ENCODE measurements around the gene PHLDA1. TPM values are rescaled to one million over a fixed set of nuclear protein-coding genes. Genes with fewer than 3 reads are reported as not detected.

PHLDA1 gene
- total RNA-seq, 1 experiment from 2014 or later, result 46.2 TPM

DNA sequence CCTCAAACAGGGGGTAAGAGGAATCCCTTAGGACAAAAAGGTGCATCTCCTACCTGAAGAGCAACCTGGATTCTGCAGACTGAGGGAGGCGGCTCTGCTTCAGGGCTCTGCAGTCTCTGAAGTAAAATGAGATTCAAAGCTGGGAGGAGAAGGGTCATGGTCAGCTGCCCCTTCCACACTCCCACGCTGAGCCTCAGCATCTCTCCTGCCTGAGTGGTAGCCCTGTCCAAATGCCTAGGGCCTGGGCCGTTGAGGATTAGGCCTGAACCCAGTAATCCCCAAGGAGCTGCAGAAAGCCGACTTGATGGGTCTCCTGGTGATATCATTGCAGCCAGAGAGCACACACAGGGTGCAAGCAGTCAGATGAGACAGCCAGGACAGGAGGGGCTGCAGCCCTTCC, 18.9 kb downstream of the PHLDA1 start:
- Mint-ChIP-seq H3K9me3 (ENCODE audit: unreplicated experiment) (peaks cover 14% of the 10 kb centered on the region), H3K36me3 (ENCODE audit: insufficient read depth, unreplicated experiment) (peaks cover 5% of the 10 kb centered on the region), H3K27ac (ENCODE audit: unreplicated experiment) (no peak overlapping the region), H3K27me3 (ENCODE audit: insufficient read depth, unreplicated experiment) (no peaks in the 10 kb centered on the region), H3K4me1 (ENCODE audit: low read depth, unreplicated experiment) (peaks cover 53% of the 10 kb centered on the region), H3K4me3 (ENCODE audit: unreplicated experiment) (no peak overlapping the region)
- ChIA-PET CTCF (interaction anchor here (0.6 kb wide), 1 partner anchor 76 kb away, joined by 3 read pairs; no protein-coding TSS in a partner anchor), POLR2A (no interaction called here)
- Histone ChIP-seq H3K9me3 (no peaks in the 10 kb centered on the region), H3K27me3 (replicated peaks; ENCODE audit: control insufficient read depth, insufficient read depth, low read length) (no peaks in the 10 kb centered on the region), H3K36me3 (ENCODE audit: control insufficient read depth, insufficient read depth, low read length) (no peaks in the 10 kb centered on the region), H3K4me1 (peaks cover 54% of the 10 kb centered on the region), H3K4me3 (ENCODE audit: low read depth, low read length) (no peak overlapping the region)
- BruUV-seq (replicated peaks), result no TSS peak
- intact Hi-C loops (cut with micrococcal nuclease; ENCODE audit: unreplicated experiment), result no loop called here
- no peak for TF ChIP-seq CTCF (IDR thresholded peaks at IDR 0.05; ENCODE audit: insufficient read depth in 1 of 2, low read depth in 1 of 2, low read length in 1 of 2, severe bottlenecking in 1 of 2, unreplicated experiment in 1 of 2)
- no peak for DNase-seq

DNA sequence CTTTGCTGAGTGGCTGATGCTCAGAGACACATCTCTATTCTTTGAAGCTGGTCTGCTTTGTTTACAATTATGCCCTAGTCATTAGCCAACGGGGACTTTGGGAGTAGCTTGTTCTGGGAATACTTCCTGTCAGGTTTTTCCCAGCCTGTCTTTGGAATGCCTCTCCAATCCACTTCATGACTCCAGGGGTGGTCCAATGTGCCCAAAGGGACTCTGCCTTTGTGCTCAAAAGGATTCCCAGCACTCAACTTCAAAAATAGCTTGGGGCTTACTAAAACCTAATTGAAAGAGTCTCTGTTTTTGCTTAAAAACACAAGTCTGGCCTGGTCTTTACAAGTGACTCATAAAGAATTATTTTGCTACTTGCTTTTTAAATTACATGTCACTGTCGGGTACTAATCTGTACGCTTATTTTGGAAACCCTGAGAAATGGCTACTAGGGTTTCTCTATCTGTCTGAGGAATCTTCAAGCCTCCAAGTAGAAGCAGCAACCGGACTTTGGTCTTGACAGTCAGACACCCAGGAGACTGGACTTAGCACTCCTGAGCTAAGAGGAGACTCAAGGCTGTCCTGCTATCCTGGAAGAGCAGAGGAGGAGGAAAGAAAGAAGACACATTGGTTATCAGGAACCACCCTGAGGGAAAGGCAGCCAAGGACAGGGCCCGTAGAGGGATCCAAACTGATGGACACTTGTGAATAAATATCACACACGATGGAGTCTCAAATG, 20.7 kb downstream of the PHLDA1 start:
- intact Hi-C loops (cut with micrococcal nuclease; ENCODE audit: unreplicated experiment), result no loop called here
- H3K9me3 Mint-ChIP-seq (ENCODE audit: unreplicated experiment), result peaks cover 11% of the 10 kb centered on the region
- peaks cover 52% of the 10 kb centered on the region for H3K4me1 ChIP-seq
- ChIA-PET CTCF (no interaction called here), POLR2A (no interaction called here)
- H3K27ac Mint-ChIP-seq (ENCODE audit: unreplicated experiment), result peak overlapping the region; percentile 54
- H3K27me3 ChIP-seq (replicated peaks; ENCODE audit: control insufficient read depth, insufficient read depth, low read length), result no peaks in the 10 kb centered on the region
- BruUV-seq (replicated peaks), result no TSS peak
- H3K4me1 Mint-ChIP-seq (ENCODE audit: low read depth, unreplicated experiment), result peaks cover 59% of the 10 kb centered on the region
- H3K36me3 ChIP-seq (ENCODE audit: control insufficient read depth, insufficient read depth, low read length), result no peaks in the 10 kb centered on the region
- H3K36me3 Mint-ChIP-seq (ENCODE audit: insufficient read depth, unreplicated experiment), result peaks cover 5% of the 10 kb centered on the region
- no peak overlapping the region for H3K4me3 Mint-ChIP-seq (ENCODE audit: unreplicated experiment)
- no peak for TF ChIP-seq CTCF (IDR thresholded peaks at IDR 0.05; ENCODE audit: insufficient read depth in 1 of 2, low read depth in 1 of 2, low read length in 1 of 2, severe bottlenecking in 1 of 2, unreplicated experiment in 1 of 2)
- DNase-seq, result peak in 1 of 2 experiments; percentile 55
- H3K4me3 ChIP-seq (ENCODE audit: low read depth, low read length), result no peak overlapping the region
- H3K27me3 Mint-ChIP-seq (ENCODE audit: insufficient read depth, unreplicated experiment), result no peaks in the 10 kb centered on the region
- no peaks in the 10 kb centered on the region for H3K9me3 ChIP-seq

- intact Hi-C loops (cut with micrococcal nuclease; ENCODE audit: unreplicated experiment), result no loop called here
- no peak for TF ChIP-seq CTCF (IDR thresholded peaks at IDR 0.05; ENCODE audit: insufficient read depth in 1 of 2, low read depth in 1 of 2, low read length in 1 of 2, severe bottlenecking in 1 of 2, unreplicated experiment in 1 of 2)
- Mint-ChIP-seq H3K27me3 (ENCODE audit: insufficient read depth, unreplicated experiment) (no peaks in the 10 kb centered on the region), H3K9me3 (ENCODE audit: unreplicated experiment) (peaks cover 11% of the 10 kb centered on the region), H3K36me3 (ENCODE audit: insufficient read depth, unreplicated experiment) (peaks cover 5% of the 10 kb centered on the region), H3K27ac (ENCODE audit: unreplicated experiment) (no peak overlapping the region), H3K4me1 (ENCODE audit: low read depth, unreplicated experiment) (peaks cover 39% of the 10 kb centered on the region), H3K4me3 (ENCODE audit: unreplicated experiment) (no peak overlapping the region)
- POLR2A ChIA-PET, result no interaction called here
- BruUV-seq (replicated peaks), result no TSS peak
- Histone ChIP-seq H3K9me3 (peaks cover 8% of the 10 kb centered on the region), H3K4me3 (ENCODE audit: low read depth, low read length) (no peak overlapping the region), H3K4me1 (peaks cover 35% of the 10 kb centered on the region), H3K27me3 (replicated peaks; ENCODE audit: control insufficient read depth, insufficient read depth, low read length) (no peaks in the 10 kb centered on the region), H3K36me3 (ENCODE audit: control insufficient read depth, insufficient read depth, low read length) (no peaks in the 10 kb centered on the region)
- no peak for DNase-seq
- CTCF ChIA-PET, result no interaction called here
Measured at GRCh38 chr12:76008428-76008827, 23.1 kb downstream of the PHLDA1 start.
